Natural killer cell treated with Interleukin-12 subunit alpha and Interleukin-12 subunit beta and Interleukin-15 and Interleukin-18, amount 100 ng/mL, for 72 hours (primary cell): ENCODE data around the gene ARHGEF40. TPM values are rescaled to one million over a fixed set of nuclear protein-coding genes. Genes with fewer than 3 reads are reported as not detected.

Experiments
- ATAC-seq, 2 donors: fragments of 150-1000 bp; cut with Tn5 transposase in 1 of 2; sonication (Bioruptor Pico), chemical (Tn5 transposase) in 1 of 2; 2 replicates each; pipeline ENCODE4 v1.10.0; 2021
- DNase-seq: peaks from one replicate; pipeline ENCODE4 v3.0.0; 2022; ENCODE audit warnings: low spot score
- H3K27ac Mint-ChIP-seq, 2 donors: 1 replicate in 1 of 2; 2 replicates in 1 of 2; pipeline ENCODE4 v1.8.0; 2022; ENCODE audit warnings: mixed read lengths in 2 of 2, mild to moderate bottlenecking in 1 of 2, moderate library complexity in 1 of 2
- H3K27me3 Mint-ChIP-seq, 2 donors: 1 replicate in 1 of 2; 2 replicates in 1 of 2; pipeline ENCODE4 v1.8.0; 2022; ENCODE audit warnings: mixed read lengths in 2 of 2
- H3K36me3 Mint-ChIP-seq: one replicate; pipeline ENCODE4 v1.8.0; 2022; ENCODE audit warnings: mixed read lengths
- H3K4me1 Mint-ChIP-seq, 2 donors: 1 replicate in 1 of 2; 2 replicates in 1 of 2; pipeline ENCODE4 v1.8.0; 2022; ENCODE audit warnings: low read depth in 2 of 2, mixed read lengths in 2 of 2, mild to moderate bottlenecking in 1 of 2
- H3K4me3 Mint-ChIP-seq: one replicate; pipeline ENCODE4 v1.8.0; 2022; ENCODE audit warnings: mixed read lengths
- H3K9me3 Mint-ChIP-seq: 2 replicates; pipeline ENCODE4 v1.8.0; 2022; ENCODE audit warnings: mixed read lengths
- total RNA-seq, 2 donors: library from RNA; stranded (reverse); gene quantifications; one replicate each; pipeline ENCODE4 v1.2.3, GENCODE V29; 2022

The ARHGEF40 gene
- total RNA-seq, 2 donors from 2014 or later = 0.36 to 0.75 TPM

DNA sequence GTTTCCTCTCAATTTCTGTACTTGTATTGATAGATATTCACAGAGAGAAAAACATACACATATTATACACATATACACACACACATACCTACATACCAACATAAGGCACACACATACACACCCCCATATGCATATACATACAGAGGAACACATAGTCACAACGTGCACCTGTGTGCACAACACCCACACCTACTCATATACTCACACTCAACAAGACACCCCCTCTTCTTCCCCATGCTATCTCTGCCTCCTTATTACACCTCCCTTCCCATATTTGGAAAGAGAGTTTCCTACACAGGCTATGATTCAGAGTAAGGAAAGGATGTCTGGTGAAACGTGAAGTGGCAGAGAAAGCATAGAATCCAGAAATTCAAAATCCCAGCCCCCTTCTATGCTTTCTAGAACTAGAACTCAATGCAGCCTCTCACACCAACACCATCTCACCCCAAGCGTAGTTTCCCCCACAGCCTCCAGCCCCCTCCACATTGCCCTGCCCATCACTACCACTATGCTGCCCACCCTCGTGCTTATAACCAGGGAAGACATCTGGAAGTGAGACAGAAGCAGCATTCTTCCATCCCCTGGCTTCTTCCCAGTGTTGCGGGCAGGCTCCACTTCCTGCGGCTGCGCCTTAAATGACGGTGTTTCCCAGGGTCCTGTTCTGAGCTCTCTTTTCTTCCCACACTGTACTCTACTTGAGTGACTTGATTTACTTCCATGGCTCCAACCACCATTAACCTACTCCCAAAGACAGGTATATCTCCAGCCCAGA, 10.1 kb upstream of the ARHGEF40 start:
- ATAC-seq (no peak), DNase-seq (no peak)
- peaks cover 24 to 39% of the 10 kb centered on the region in 2 donors for H3K27me3 Mint-ChIP-seq
- H3K4me1 Mint-ChIP-seq = no peaks in the 10 kb centered on the region
- no peak overlapping the region for H3K4me3 Mint-ChIP-seq
- H3K36me3 Mint-ChIP-seq = no peaks in the 10 kb centered on the region
- H3K27ac Mint-ChIP-seq = no peak overlapping the region
- H3K9me3 Mint-ChIP-seq = no peaks in the 10 kb centered on the region

DNA sequence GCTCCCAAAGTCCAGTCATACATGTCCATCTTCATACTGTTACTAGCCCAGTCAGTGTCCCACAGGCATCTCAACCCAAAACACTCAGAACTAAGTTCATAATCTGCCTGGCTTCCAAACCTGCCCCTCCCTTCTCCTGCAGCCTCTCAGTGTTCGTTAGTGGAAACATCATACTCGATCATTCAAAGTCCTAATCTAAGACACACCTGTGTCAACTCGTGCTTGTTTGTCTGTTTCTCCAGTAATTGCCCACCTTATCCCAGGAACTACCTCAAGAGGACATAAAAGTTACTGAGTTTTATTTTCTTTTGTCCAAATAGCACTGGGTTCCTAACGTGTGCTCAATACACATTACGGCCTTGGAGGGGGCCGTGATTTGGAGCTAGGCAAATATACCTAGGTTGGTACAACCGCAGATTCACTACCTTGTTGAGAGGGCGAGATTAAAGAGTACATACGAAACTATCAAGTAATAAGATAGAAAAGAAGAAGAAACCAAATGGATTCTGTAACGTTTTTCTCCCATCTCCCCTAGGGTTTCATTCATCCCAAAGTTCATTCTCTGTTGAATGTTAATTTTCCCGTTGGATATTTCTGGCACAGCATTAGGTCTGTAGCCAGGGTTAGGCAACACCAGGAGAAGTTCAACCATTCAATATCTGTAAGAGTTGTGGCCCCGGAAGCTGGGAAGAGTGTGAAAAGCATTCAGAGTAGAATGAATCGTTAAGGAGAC, 9.3 kb upstream of the ARHGEF40 start:
- Mint-ChIP-seq H3K36me3 (no peaks in the 10 kb centered on the region), H3K4me1 (no peaks in the 10 kb centered on the region), H3K9me3 (no peaks in the 10 kb centered on the region), H3K27ac (no peak overlapping the region), H3K27me3 (peaks cover 31 to 47% of the 10 kb centered on the region in 2 donors), H3K4me3 (no peak overlapping the region)
- DNase-seq (no peak), ATAC-seq (no peak)

DNA sequence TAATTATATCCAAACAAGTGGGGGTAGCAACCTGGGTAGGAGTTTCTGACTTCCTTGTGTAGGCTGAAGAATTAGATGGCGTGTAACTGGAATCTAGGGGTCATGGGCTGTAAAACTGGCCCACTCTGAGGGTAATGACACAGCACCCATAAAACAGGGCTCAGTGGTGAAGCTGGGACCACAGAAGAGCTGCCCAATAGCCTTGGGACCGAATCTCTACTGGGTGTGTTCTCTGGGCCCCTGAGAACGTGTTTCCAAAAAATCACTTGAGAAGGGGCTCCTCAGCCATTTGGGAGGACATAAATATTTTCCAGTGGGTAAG, 8.8 kb upstream of the ARHGEF40 start:
- H3K36me3 Mint-ChIP-seq = no peaks in the 10 kb centered on the region
- H3K4me3 Mint-ChIP-seq = no peak overlapping the region
- no peak overlapping the region for H3K27ac Mint-ChIP-seq
- DNase-seq (no peak), ATAC-seq (no peak)
- no peaks in the 10 kb centered on the region for H3K9me3 Mint-ChIP-seq
- no peaks in the 10 kb centered on the region for H3K4me1 Mint-ChIP-seq
- H3K27me3 Mint-ChIP-seq = peaks cover 34 to 52% of the 10 kb centered on the region in 2 donors

DNA sequence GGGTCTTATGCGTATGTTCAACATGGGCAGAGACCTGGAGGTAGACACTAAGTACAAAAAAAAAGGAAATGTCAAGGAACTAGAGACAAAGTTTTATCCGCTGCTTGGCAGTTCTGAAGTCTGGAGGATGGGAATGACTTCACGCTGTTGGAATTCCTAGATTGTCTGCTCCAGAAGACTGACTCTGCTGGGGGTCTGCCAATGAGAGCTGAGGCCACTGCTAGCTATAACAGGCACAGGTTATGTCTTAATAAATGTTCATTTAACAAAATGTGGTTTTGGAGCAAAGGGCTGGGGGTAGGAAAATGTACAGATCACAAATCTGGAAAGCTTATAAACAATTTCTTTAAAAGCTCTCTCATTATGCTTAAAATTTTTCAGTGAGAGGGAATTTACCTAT, 6.6 kb upstream of the ARHGEF40 start:
- ATAC-seq (no peak), DNase-seq (no peak)
- H3K9me3 Mint-ChIP-seq = no peaks in the 10 kb centered on the region
- no peaks in the 10 kb centered on the region for H3K36me3 Mint-ChIP-seq
- H3K27ac Mint-ChIP-seq = no peak overlapping the region
- H3K4me3 Mint-ChIP-seq = no peak overlapping the region
- peaks cover under 1 to 2% of the 10 kb centered on the region in 2 donors for H3K4me1 Mint-ChIP-seq
- H3K27me3 Mint-ChIP-seq = peaks cover 44 to 74% of the 10 kb centered on the region in 2 donors

DNA sequence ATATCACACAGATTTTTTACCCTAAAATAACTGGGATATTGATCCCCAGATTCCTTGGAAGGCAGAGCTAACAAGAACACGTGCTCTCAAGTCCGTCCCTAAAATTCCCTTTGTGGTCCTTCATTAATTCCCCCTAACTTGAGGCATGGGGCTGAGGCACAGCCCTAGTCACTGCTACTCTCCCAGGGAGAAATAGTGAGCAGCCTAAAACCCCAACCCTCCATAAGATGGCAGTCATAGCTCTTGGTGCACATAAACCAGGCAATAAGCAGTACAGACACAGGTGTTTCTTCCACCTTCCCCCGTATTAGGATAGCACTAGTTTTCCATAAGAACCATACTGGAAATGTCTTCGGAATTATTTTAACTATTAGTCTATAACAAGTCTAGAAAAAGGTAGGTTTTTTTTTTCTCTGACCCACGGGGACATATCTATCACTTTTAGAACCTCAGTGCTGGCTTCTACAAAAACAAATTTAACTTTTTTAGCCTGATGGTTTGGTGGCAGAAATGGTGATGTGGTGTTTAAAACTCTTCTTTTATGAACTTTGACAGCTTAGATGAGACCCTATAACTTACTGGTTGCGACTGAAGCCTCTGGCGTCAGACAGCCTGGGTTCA, 3.1 kb upstream of the ARHGEF40 start:
- Mint-ChIP-seq H3K27me3 (peaks cover 55 to 69% of the 10 kb centered on the region in 2 donors), H3K9me3 (no peaks in the 10 kb centered on the region), H3K36me3 (no peaks in the 10 kb centered on the region), H3K4me1 (peaks cover 21 to 30% of the 10 kb centered on the region in 2 donors), H3K4me3 (no peak overlapping the region), H3K27ac (no peak overlapping the region)
- DNase-seq (no peak), ATAC-seq (no peak)

DNA sequence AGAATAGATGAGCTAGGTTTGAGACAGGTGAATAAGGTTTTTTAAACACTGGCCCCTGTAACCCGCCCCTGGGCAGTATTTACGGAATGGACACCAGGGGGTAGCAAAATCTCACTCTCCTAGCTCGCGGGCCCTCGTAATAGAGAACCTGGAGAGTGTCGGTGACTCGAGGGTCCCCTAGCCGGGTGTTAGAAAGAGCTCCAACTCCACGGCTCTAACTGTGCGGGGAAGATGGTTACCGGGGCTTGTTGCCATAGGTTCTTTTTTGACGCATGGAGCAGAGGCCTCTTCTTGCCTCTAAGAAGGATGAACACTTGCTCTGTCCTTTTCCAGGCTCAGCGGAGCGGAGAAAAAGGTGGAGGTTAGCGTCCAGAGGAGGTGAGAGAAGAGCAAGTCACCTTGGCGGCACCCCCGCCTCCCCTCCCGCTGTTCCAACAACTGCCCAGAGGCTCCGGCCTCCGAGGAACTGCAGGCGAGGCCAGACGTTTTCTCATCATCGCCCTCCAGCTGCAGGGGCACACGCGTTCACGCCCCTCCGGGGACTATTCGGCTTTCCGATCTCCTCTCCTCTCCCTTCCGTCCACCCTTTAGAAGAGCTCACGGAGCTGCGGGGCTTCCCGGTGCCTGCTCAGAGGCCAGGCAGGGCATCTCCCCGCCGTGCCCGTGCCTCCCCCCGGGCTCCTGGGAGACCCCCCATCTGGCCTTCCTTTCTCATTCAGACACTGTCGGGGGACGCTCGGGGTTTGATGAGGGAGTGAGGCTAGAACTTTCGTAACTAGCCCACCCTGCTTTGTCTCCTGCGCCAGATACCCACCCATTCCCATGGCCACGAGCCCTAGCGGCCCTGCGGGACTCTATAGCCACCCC, 1.4 kb upstream of the ARHGEF40 start:
- peak; percentile 46 for DNase-seq
- Mint-ChIP-seq H3K4me3 (peak overlapping the region; percentile 70), H3K27me3 (peaks cover 56 to 70% of the 10 kb centered on the region in 2 donors)

DNA sequence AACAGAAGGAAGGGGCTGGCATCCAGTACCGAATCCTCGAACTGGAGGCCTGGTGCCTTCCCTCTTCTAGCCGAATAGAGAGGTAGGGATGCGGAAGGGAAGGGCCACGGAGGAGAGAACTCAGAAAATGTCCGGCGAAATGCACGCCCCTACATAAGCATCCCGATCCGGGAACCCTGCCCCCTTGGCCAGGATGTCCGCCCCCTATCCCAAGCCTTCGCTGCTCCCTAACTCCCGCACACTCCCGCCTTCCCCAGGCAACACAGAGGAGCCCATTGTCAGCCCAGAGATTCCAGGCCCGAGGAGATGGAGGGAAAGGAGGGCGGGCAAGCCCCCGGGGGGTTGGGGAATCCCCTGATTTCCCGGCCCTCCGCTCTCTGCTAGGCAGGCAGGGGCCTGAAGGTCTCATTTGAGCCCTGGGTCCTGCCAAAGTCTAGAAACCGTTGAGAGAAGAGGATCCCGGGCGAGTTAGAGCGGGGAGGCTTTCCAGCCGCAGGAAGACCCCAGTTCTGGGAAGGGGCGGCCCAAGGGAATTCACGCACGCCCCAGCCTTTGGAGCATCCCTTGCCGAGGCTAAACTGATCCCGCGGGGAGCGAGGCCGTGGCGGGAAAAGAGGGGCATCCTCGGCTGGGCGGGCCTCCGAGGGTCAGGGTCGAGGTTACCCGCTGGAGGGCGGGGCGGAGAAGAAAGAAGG, 569 bp upstream of the ARHGEF40 start:
- ATAC-seq (no peak), DNase-seq (peak; percentile 50)
- H3K27me3 Mint-ChIP-seq = peaks cover 58 to 67% of the 10 kb centered on the region in 2 donors

More for the DNA sequence above, 1.4 kb upstream of the ARHGEF40 start:
- peak in 1 of 2 donors; percentile 63 for ATAC-seq
- Mint-ChIP-seq H3K27ac (peak overlapping the region in 1 of 2 donors; percentile 41), H3K4me1 (peaks cover 25 to 36% of the 10 kb centered on the region in 2 donors), H3K9me3 (no peaks in the 10 kb centered on the region), H3K36me3 (no peaks in the 10 kb centered on the region)

DNA sequence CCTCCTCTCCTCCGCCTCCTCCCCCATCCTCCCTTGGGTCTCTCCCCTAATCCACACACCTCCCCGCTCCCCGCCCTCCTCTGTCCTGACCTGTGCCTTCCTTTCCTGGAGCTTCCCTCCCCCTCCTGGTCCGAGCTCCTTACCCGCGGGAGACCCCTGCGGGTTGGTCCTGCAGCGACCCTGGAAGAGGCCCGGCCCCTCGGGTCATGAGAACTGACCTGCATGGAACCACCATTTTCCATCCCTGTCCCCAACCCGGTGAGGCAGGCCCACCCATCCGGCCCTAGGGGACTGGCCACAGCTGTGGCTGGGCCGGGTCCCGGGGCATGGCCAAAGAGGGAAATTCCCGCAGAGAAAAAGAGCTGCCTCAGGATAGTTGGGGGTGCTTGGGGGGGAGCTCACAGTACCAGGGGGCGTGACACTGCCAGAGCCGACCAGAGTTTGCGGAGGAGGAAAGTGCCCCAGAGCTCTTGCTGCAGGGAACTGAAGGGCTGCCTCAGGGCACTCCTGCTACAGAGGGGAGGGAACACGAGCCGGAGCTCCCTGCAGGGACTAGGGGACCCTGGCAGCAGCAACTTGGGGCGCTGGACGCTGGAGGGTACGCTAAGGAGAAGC, 613 bp downstream of the ARHGEF40 start:
- Mint-ChIP-seq H3K27ac (peak overlapping the region in 1 of 2 donors; percentile 63), H3K27me3 (peaks cover 51 to 59% of the 10 kb centered on the region in 2 donors), H3K4me3 (peak overlapping the region; percentile 87), H3K36me3 (no peaks in the 10 kb centered on the region), H3K4me1 (peaks cover 25 to 36% of the 10 kb centered on the region in 2 donors), H3K9me3 (no peaks in the 10 kb centered on the region)
- ATAC-seq (peak; percentile 18 to 30), DNase-seq (peak; percentile 61)

More for the DNA sequence above, 569 bp upstream of the ARHGEF40 start:
- Mint-ChIP-seq H3K4me1 (peaks cover 25 to 36% of the 10 kb centered on the region in 2 donors), H3K9me3 (no peaks in the 10 kb centered on the region), H3K36me3 (no peaks in the 10 kb centered on the region), H3K27ac (no peak overlapping the region), H3K4me3 (peak overlapping the region; percentile 70)

DNA sequence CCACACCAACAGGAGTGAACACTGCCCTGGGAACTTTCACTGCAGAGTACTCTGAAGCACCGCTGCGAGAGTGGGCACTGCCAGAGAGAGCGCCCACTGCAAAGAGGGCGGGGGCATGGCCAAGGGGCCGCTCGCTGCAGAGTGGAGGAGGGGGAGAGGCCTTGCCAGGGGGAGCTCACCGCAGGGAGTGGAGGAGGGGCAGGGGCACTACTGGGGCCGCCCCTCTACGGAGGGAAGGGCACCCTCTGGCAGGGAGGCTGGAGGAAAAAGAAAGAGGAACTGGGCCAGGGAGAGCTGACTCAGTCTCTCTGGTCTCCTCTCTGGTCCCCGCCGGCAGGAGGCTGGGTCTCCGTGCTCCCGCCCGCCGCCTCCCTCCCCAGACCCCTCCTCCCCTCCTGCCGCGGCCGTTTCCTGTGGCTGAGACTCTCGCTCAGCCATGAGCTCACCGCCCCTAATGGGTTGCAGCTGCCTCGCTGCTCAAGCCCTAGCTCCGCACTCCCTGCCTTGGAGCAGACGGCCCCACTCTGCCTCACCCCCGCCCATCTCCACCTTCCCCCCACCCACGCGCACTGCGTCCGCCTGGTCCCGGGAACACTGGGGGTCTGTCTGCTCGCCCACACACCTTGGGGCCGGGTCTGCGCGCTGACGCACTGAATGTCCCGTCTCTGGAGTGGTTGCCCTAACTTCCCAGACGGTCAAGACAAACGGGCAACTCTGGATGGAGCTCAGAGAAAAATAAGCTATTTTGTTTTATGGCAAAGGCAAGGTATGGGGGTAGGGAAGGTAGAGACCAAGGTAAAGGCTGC, 1.3 kb downstream of the ARHGEF40 start:
- Mint-ChIP-seq H3K4me1 (peaks cover 25 to 36% of the 10 kb centered on the region in 2 donors), H3K27me3 (peaks cover 50 to 52% of the 10 kb centered on the region in 2 donors), H3K4me3 (peak overlapping the region; percentile 87), H3K9me3 (no peaks in the 10 kb centered on the region), H3K27ac (peak overlapping the region in 1 of 2 donors; percentile 63), H3K36me3 (no peaks in the 10 kb centered on the region)
- DNase-seq = peak; percentile 61
- peak; percentile 71 to 75 for ATAC-seq

DNA sequence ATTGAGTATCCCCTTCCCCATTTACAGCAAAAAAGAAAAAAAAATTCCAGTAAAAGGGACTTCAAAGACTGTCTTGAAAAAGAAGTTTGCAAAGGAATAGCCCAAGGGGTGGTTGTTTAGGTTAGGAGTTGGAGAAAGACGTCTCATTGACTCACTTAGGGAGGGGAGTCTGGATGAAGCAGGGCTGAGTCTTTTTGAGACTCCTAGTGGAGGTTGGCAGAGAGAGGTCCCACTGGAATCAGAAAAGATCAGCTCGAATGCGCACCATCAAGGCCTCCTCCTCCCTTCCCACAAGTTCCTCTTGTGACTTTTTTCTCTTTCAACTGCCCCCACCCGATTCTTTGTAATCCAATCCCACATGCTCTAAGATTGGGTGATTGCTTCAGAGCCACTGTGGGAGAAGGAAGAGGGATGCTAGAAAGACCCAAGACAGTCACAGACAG, 1.9 kb downstream of the ARHGEF40 start:
- ATAC-seq = no peak
- no peaks in the 10 kb centered on the region for H3K9me3 Mint-ChIP-seq
- peak overlapping the region; percentile 87 for H3K4me3 Mint-ChIP-seq
- H3K4me1 Mint-ChIP-seq = peaks cover 25 to 36% of the 10 kb centered on the region in 2 donors
- H3K27me3 Mint-ChIP-seq = peaks cover 46 to 47% of the 10 kb centered on the region in 2 donors
- no peak overlapping the region for H3K27ac Mint-ChIP-seq
- H3K36me3 Mint-ChIP-seq = no peaks in the 10 kb centered on the region
- DNase-seq = no peak

DNA sequence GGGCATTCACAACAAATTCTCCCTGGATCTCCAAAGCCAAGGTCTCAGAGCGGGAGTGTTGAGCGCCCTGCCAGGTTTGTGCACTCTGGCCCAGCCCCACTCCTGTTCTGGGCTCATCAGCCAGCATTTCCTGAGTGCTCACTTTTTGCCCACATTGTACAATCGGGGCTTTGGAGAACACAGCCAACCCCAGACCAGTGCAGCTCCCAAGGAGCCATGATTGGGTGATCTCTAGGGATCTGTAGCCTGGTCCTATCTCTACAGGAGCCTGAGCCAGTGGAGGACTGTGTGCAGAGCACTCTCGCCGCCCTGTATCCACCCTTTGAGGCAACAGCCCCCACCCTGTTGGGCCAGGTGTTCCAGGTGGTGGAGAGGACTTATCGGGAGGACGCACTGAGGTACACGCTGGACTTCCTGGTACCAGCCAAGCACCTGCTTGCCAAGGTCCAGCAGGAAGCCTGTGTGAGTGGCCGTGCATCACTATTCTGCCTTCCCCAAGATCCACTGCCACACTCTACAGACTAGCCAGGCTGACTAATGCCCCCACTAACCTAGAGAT, 2.8 kb downstream of the ARHGEF40 start:
- Mint-ChIP-seq H3K27ac (no peak overlapping the region), H3K27me3 (peaks cover 38 to 41% of the 10 kb centered on the region in 2 donors), H3K4me3 (peak overlapping the region; percentile 42), H3K4me1 (peaks cover 25 to 36% of the 10 kb centered on the region in 2 donors), H3K9me3 (no peaks in the 10 kb centered on the region), H3K36me3 (no peaks in the 10 kb centered on the region)
- DNase-seq (peak; percentile 49), ATAC-seq (no peak)
